Osteocyte (in vitro differentiated cells): ENCODE data around the gene NINJ2. TPM values are rescaled to one million over a fixed set of nuclear protein-coding genes. Genes with fewer than 3 reads are reported as not detected.

Experiments used
- DNase-seq: peaks from one replicate; pipeline ENCODE4 v3.0.0; 2021; ENCODE audit warnings: mixed read lengths; ENCODE audit not compliant: unreplicated experiment; ENCODE audit errors: extremely low spot score
- H3K27ac Mint-ChIP-seq: one replicate; pipeline ENCODE4 v1.8.0; 2021; ENCODE audit warnings: mild to moderate bottlenecking, mixed read lengths; ENCODE audit not compliant: unreplicated experiment
- H3K27me3 Mint-ChIP-seq: one replicate; pipeline ENCODE4 v1.8.0; 2021; ENCODE audit warnings: mixed read lengths; ENCODE audit not compliant: unreplicated experiment
- H3K36me3 Mint-ChIP-seq: one replicate; pipeline ENCODE4 v1.8.0; 2021; ENCODE audit warnings: mixed read lengths; ENCODE audit not compliant: unreplicated experiment
- H3K4me1 Mint-ChIP-seq: one replicate; pipeline ENCODE4 v1.8.0; 2021; ENCODE audit warnings: mixed read lengths; ENCODE audit not compliant: unreplicated experiment
- H3K4me3 Mint-ChIP-seq: one replicate; pipeline ENCODE4 v1.8.0; 2021; ENCODE audit warnings: mild to moderate bottlenecking, moderate library complexity, mixed read lengths; ENCODE audit not compliant: unreplicated experiment
- H3K9me3 Mint-ChIP-seq: one replicate; pipeline ENCODE4 v1.8.0; 2021; ENCODE audit warnings: mixed read lengths; ENCODE audit not compliant: unreplicated experiment
- total RNA-seq: library from RNA; stranded (reverse); gene quantifications from 2 replicates; pipeline ENCODE4 v1.2.1, GENCODE V29; 2021
- TF ChIP-seq, protein P1 (sequence below): fragments of 200-600 bp; sonication (generic); IDR thresholded peaks from 2 replicates; pipeline ENCODE4 v1.5.0; 2021; ENCODE audit warnings: antibody characterized with exemption, mild to moderate bottlenecking, moderate library complexity

The NINJ2 gene
- total RNA-seq, 1 donor from 2014 or later: 2.3 TPM

DNA sequence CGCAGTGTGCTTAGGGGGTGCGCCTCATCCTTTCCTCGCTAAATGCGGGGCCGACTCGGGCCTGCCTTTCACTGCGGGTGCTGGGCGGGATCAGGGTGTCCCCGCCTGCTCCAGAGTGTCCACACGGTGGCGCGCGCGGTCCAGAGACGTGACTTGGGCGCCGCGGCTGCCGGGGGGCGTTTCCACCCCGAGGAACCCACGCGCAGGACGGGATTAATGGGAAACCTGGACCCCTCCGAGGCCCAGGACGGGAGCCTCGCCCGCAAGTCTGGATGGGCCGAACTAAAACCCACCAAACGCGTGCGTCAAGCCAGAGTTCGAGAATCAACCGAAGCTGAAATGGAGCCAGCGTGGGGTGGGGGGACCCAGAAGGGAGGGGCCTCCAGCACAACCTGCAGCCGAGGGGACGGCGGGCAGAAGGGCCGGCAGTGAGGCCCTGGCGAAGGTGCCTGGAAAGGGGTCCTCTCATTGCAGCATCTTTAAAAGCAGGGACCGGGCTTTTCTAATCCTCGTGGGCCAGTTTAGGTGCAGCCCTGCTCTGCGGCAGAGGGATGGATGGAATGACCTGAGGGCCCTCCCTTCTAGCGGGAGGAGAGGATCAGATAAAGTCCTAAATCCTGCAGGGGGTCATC, 93.3 kb downstream of the NINJ2 start:
- Mint-ChIP-seq H3K4me3 (peak overlapping the region; percentile 82), H3K9me3 (no peaks in the 10 kb centered on the region)

DNA sequence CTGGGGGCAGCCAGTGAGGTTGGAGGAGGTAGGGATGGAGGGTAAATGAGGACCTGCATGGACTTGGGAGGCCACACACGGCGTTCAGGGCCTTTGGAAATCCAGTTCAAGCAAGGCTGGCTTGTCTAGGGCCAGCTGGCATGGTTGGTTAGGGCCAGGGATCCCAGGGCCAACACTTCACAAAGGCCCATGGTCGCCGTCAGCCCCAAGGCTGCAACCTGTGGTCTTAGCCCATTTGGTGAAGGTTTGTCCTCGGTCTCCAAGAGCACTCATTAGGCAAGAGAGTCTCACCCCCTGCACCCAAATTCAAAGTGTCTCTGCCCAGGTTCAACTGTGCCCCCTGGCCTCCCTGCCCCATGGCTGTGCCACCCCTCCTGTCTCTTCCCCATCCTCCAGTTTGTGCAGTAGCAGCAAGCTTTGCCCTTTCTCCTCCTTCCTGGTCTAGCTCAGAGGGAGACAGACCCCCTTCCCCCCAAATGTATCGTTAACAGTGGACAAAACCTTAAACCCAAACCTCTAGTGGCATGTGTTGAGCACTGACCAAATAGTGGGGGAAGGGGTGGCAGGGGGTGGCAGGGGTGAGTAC, 94.1 kb downstream of the NINJ2 start:
- Mint-ChIP-seq H3K4me1 (peaks cover 29% of the 10 kb centered on the region), H3K36me3 (peaks cover 2% of the 10 kb centered on the region), H3K27me3 (no peaks in the 10 kb centered on the region), H3K27ac (no peak overlapping the region), H3K9me3 (no peaks in the 10 kb centered on the region), H3K4me3 (no peak overlapping the region)
- TF ChIP-seq, protein P1, sequence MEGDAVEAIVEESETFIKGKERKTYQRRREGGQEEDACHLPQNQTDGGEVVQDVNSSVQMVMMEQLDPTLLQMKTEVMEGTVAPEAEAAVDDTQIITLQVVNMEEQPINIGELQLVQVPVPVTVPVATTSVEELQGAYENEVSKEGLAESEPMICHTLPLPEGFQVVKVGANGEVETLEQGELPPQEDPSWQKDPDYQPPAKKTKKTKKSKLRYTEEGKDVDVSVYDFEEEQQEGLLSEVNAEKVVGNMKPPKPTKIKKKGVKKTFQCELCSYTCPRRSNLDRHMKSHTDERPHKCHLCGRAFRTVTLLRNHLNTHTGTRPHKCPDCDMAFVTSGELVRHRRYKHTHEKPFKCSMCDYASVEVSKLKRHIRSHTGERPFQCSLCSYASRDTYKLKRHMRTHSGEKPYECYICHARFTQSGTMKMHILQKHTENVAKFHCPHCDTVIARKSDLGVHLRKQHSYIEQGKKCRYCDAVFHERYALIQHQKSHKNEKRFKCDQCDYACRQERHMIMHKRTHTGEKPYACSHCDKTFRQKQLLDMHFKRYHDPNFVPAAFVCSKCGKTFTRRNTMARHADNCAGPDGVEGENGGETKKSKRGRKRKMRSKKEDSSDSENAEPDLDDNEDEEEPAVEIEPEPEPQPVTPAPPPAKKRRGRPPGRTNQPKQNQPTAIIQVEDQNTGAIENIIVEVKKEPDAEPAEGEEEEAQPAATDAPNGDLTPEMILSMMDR: no peak
- DNase-seq: no peak

More for the DNA sequence above, 93.3 kb downstream of the NINJ2 start:
- Mint-ChIP-seq H3K4me1 (peaks cover 31% of the 10 kb centered on the region), H3K36me3 (peaks cover 2% of the 10 kb centered on the region), H3K27ac (peak overlapping the region; percentile 89), H3K27me3 (no peaks in the 10 kb centered on the region)
- TF ChIP-seq, protein P1: peak; percentile 99
- peak; percentile 97 for DNase-seq

DNA sequence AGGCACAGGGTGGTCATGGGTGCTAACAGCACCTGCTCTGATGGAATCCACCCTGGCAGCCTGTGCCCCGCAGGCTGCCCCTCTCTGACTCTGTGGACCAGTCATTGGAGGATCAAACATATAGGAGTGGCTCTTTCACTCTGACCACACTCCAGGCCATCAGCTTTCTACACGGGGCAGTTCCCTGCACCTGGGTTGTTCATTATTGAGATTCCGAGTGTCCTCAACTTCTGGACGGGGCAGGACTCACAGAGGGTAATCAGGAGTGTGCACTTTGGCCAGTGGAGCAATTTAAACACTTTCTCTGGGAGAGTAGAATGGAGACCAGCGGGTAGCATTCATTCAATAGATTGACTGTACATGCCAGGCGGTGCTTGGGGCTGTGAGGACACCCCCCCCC, 94.8 kb downstream of the NINJ2 start:
- Mint-ChIP-seq H3K27ac (no peak overlapping the region), H3K9me3 (no peaks in the 10 kb centered on the region), H3K4me1 (peaks cover 27% of the 10 kb centered on the region), H3K4me3 (no peak overlapping the region), H3K27me3 (no peaks in the 10 kb centered on the region), H3K36me3 (no peaks in the 10 kb centered on the region)
- no peak for DNase-seq
- TF ChIP-seq, protein P1: no peak

DNA sequence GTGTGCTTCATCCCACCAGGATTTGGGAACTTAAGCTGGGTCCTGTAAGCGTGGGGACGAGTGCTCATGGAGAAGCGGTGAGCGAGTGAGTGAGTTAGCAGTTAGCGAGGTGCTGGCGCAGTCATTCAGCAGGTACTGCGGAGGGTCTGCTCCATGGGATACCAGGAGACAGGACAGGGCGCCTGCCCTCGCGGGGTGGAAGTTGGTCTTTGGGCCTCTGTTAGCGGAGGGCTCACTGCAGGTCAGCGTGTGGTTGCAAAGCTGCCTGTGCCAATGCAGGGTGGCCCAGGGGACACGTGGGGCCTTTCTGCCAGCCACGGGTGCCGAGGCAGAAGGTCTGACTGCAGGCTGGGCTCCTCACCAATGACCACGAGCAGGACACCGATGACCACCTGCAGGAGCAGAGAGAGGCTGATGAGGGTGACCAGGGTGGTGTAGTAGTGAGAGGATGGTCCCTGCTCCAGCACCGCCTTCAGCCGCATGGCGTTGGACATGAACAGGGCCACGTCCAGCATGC, 97.6 kb downstream of the NINJ2 start:
- Mint-ChIP-seq H3K4me1 (peaks cover 8% of the 10 kb centered on the region), H3K27ac (no peak overlapping the region), H3K4me3 (no peak overlapping the region), H3K27me3 (no peaks in the 10 kb centered on the region), H3K36me3 (no peaks in the 10 kb centered on the region), H3K9me3 (no peaks in the 10 kb centered on the region)
- TF ChIP-seq, protein P1: no peak
- DNase-seq: no peak

DNA sequence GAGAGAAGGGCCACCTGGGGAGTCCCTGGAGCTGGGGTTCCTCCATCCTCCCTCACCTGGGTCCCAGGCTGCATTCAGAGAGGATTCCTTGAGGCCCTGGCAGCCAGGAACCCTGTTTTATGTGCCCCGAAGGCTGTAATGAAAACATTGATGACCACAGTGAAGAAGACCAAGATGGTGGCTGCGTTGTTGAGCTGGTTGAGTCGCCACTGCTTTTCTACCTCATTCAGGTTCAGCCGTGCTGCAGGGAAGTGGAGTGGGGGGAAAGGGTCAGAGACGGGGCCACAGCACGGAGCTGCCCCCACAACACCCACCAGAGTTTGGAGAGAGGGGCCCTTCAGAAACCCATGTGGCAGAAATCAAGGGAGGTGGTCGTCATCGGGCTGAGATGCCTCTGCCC, 98.1 kb downstream of the NINJ2 start:
- H3K36me3 Mint-ChIP-seq: no peaks in the 10 kb centered on the region
- no peaks in the 10 kb centered on the region for H3K9me3 Mint-ChIP-seq
- H3K4me3 Mint-ChIP-seq: no peak overlapping the region
- H3K27me3 Mint-ChIP-seq: peaks cover 3% of the 10 kb centered on the region
- H3K27ac Mint-ChIP-seq: no peak overlapping the region
- peaks cover 6% of the 10 kb centered on the region for H3K4me1 Mint-ChIP-seq
- TF ChIP-seq, protein P1: no peak
- no peak for DNase-seq
